ENCODE results near the gene TOMT. TPM values are rescaled to one million over a fixed set of nuclear protein-coding genes. Genes with fewer than 3 reads are reported as not detected.

TOMT gene
- total RNA-seq, 1 experiment from 2014 or later, result not detected

DNA sequence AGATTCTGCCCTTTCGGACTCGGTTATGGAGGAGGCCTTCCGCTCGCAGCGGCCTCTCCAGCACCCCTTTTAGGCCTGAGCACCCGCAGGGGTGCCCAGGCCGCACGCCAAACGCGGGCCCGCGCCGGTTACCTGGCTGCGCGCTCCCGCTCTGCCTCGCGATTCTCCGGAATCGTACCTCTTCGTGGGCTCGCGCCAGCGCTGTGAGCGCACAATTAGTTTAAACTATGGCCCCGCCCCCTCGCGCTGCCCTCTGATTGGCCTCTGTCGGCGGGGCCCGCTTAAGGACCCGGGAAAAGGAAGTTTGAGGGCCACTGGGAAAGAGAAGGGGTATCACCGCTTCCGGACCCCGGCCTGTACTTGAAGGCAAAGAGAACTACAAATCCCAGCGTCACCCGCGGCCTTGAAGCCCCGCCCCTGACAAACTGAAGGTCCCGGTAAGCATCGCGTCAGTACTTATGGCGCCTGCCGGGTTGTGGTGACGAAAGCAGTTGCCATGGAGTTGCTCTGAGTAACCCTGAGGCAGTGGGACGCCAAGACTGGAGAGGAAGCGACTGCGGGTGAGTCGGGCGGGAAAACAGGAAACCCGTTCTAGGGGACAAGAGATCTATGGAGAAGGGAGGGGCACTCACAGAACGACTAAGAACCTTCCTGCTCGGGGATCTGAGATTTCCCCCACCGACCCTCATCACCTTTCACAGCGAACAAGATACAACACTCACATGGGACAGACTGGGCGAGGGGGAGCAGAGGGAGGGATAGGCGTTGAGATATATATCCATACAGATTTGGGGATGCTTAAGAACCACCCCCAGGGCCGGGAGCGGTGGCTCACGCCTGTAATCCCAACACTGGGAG lies 25.2 kb upstream of the TOMT start, which contains the start of the genes LRRC51 and NUMA1:
LRRC51 (plus strand) TSS at position 525 of the 858 bp plus-strand sequence. CDS start 8,234 bp downstream, outside the sequence.
NUMA1 (minus strand) TSS at position 217 of the 858 bp plus-strand sequence. CDS start 44,599 bp downstream, outside the sequence.
- no peaks in the 10 kb centered on the region for H3K27me3 ChIP-seq (replicated peaks)
- H3K4me1 ChIP-seq (replicated peaks), result peaks cover 27% of the 10 kb centered on the region
- peak within 1 kb of the TSS; percentile 90 for H3K27ac ChIP-seq
- H3K9me3 ChIP-seq (replicated peaks), result no peaks in the 10 kb centered on the region
- peak within 1 kb of the TSS; percentile 60 for H3K4me3 ChIP-seq
- DNase-seq (ENCODE audit: low read depth in 1 of 2, low spot score in 2 of 2), result peak; percentile 95 to 97
- H3K36me3 ChIP-seq, result no peaks in the 10 kb centered on the region

DNA sequence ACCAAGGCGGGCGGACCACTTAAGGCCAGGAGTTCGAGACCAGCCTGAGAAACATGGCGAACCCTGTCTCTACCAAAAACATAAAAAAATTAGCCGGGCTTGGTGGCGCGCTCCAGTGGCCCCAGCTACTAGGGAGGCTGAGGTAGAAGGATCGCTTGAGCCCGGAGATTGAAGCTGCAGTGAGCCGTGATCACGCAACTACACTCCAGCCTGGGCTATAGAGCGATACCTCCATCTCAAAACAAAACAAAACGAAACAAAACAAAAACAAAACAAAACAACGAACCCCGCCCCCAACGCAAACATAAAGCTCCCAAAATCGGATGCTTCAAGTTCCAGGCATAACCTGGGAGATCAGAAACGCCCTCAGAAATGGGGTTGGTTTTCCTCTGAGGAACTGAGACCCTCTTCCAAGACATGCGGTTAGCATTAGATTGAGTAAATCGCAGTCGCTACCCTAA lies 24.5 kb upstream of the TOMT start:
- Histone ChIP-seq H3K27me3 (replicated peaks) (no peaks in the 10 kb centered on the region), H3K27ac (peak overlapping the region; percentile 90), H3K9me3 (replicated peaks) (no peaks in the 10 kb centered on the region), H3K4me1 (replicated peaks) (peaks cover 27% of the 10 kb centered on the region), H3K36me3 (no peaks in the 10 kb centered on the region), H3K4me3 (peak overlapping the region; percentile 60)
- no peak for DNase-seq (ENCODE audit: low read depth in 1 of 2, low spot score in 2 of 2)

DNA sequence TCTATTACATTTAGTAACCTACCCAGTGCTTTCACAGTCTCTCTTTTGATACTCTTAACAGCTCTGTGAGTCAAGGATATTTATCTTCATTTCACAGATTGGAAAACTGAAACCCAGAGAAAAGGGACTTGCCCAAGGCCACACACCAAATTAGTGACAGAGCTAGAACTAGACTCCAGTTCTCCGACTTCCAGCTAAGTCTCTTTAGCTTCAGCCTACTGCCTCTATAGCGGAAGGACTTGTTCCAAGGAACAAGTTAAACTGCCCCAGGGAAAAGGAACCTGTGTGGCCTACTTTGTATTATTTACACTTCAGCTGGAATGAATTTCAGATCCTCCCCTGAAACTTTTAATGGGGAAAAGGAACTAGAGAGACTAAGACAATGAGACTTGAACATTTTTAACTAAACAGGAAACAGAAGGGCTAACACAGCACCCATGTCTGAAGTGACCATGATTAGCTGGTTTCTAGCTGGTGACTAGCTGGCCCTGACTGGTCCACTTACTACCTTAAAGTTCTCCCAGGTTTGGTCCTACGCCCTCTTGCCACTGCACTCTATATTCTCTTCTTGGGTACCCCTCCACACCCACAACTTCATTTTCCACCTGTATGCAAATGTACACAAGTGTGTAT lies 23.8 kb upstream of the TOMT start:
- Histone ChIP-seq H3K9me3 (replicated peaks) (no peaks in the 10 kb centered on the region), H3K36me3 (no peaks in the 10 kb centered on the region), H3K4me3 (no peak overlapping the region), H3K27me3 (replicated peaks) (no peaks in the 10 kb centered on the region), H3K4me1 (replicated peaks) (peaks cover 27% of the 10 kb centered on the region), H3K27ac (peak overlapping the region; percentile 90; the same call in 1 of the 2 replicates)
- DNase-seq (ENCODE audit: low read depth in 1 of 2, low spot score in 2 of 2), result peak in 1 of 2 experiments; percentile 10

- Histone ChIP-seq H3K27ac (no peak overlapping the region), H3K4me3 (no peak overlapping the region), H3K27me3 (replicated peaks) (no peaks in the 10 kb centered on the region), H3K4me1 (replicated peaks) (peaks cover 22% of the 10 kb centered on the region), H3K9me3 (replicated peaks) (no peaks in the 10 kb centered on the region), H3K36me3 (no peaks in the 10 kb centered on the region)
- no peak for DNase-seq (ENCODE audit: low read depth in 1 of 2, low spot score in 2 of 2)
These were observed 22.3 kb upstream of the TOMT start for GRCh38 chr11:72083414-72083813.

GRCh38 chr11:72084076-72084475 lies 21.6 kb upstream of the TOMT start:
- Histone ChIP-seq H3K27ac (no peak overlapping the region), H3K9me3 (replicated peaks) (no peaks in the 10 kb centered on the region), H3K4me3 (no peak overlapping the region), H3K36me3 (no peaks in the 10 kb centered on the region), H3K27me3 (replicated peaks) (no peaks in the 10 kb centered on the region), H3K4me1 (replicated peaks) (peaks cover 17% of the 10 kb centered on the region)
- DNase-seq (ENCODE audit: low read depth in 1 of 2, low spot score in 2 of 2), result no peak

GRCh38 chr11:72084965-72085364 lies 20.8 kb upstream of the TOMT start:
- DNase-seq (ENCODE audit: low read depth in 1 of 2, low spot score in 2 of 2), result no peak
- H3K9me3 ChIP-seq (replicated peaks), result no peaks in the 10 kb centered on the region
- H3K4me1 ChIP-seq (replicated peaks), result peaks cover 17% of the 10 kb centered on the region
- no peak overlapping the region for H3K4me3 ChIP-seq
- no peaks in the 10 kb centered on the region for H3K36me3 ChIP-seq
- no peaks in the 10 kb centered on the region for H3K27me3 ChIP-seq (replicated peaks)
- H3K27ac ChIP-seq, result no peak overlapping the region

GRCh38 chr11:72085621-72086351 lies 19.9 kb upstream of the TOMT start:
- Histone ChIP-seq H3K27ac (no peak overlapping the region), H3K4me3 (no peak overlapping the region), H3K27me3 (replicated peaks) (no peaks in the 10 kb centered on the region), H3K9me3 (replicated peaks) (no peaks in the 10 kb centered on the region), H3K36me3 (no peaks in the 10 kb centered on the region), H3K4me1 (replicated peaks) (peaks cover 17% of the 10 kb centered on the region)
- DNase-seq (ENCODE audit: low read depth in 1 of 2, low spot score in 2 of 2), result no peak

- no peak for DNase-seq (ENCODE audit: low read depth in 1 of 2, low spot score in 2 of 2)
- Histone ChIP-seq H3K27ac (no peak overlapping the region), H3K4me3 (no peak overlapping the region), H3K36me3 (no peaks in the 10 kb centered on the region), H3K9me3 (replicated peaks) (no peaks in the 10 kb centered on the region), H3K27me3 (replicated peaks) (no peaks in the 10 kb centered on the region), H3K4me1 (replicated peaks) (no peaks in the 10 kb centered on the region)
These were observed 17.5 kb upstream of the TOMT start for GRCh38 chr11:72088076-72088808.

DNA sequence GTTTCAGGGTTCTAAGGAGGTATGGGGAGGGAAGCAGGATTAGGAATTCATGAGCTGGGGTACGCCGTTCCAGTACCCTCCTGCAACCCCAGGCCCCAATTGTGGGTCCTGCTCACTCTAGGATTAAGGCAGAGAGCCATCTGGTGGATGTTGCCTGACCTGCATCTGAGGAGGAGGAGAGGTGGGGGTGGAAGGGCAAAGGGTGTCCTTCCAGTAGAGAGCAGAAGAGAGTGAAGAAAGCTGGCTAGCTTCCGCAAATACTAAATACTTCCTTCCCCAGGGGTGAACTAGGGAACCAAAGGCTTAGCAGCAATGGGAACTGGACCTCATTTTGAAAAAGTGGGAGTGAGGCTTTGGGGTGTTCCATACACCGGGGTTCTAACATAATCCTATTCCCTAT lies 14.4 kb upstream of the TOMT start:
- no peaks in the 10 kb centered on the region for H3K36me3 ChIP-seq
- H3K27me3 ChIP-seq (replicated peaks), result no peaks in the 10 kb centered on the region
- H3K4me1 ChIP-seq (replicated peaks), result no peaks in the 10 kb centered on the region
- H3K27ac ChIP-seq, result no peak overlapping the region
- peak; percentile 38 to 49 for DNase-seq (ENCODE audit: low read depth in 1 of 2, low spot score in 2 of 2)
- H3K4me3 ChIP-seq, result no peak overlapping the region
- no peaks in the 10 kb centered on the region for H3K9me3 ChIP-seq (replicated peaks)

DNA sequence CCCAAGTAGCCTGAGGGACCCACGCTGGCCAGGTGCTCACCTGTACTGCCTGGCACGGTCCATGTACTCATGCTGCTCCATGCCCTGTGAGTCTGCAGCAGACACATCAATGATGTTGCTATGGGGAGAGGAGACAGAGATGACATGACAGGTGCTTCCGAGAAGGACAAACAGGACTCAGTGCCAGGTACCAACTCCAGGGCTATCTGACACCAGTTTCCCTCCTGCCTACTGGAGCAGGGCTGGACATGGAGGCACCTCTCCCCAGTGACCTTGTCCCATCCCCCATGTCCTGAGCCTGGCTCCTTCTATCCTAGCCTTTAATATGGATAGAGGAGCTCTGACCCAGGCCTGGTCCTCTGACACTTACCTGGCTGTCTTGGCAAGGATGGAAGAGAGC lies 7.0 kb upstream of the TOMT start:
- H3K4me1 ChIP-seq (replicated peaks), result peaks cover 10% of the 10 kb centered on the region
- peaks cover 20% of the 10 kb centered on the region for H3K36me3 ChIP-seq
- H3K27me3 ChIP-seq (replicated peaks), result no peaks in the 10 kb centered on the region
- no peak overlapping the region for H3K27ac ChIP-seq
- no peak overlapping the region for H3K4me3 ChIP-seq
- DNase-seq (ENCODE audit: low read depth in 1 of 2, low spot score in 2 of 2), result no peak
- H3K9me3 ChIP-seq (replicated peaks), result no peaks in the 10 kb centered on the region

DNA sequence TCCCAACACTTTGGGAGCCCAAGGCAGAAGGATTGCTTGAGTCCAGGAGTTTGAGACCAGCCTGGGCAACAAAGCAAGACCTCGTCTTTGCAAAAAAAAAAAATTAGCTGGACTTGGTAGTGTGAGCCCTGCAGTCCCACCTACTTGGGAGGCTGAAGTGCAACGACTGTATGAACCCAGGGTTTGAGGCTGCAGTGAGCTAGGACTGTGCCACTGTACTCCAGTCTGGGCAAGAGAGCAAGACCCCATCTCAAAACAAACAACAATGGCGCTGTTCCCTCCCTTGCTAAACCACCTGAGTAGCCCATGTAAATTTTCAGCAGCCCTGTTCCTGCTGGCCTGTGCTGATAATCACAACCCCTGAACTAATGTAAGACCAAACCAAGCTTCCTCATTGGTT lies 5.7 kb upstream of the TOMT start:
- H3K9me3 ChIP-seq (replicated peaks), result no peaks in the 10 kb centered on the region
- DNase-seq (ENCODE audit: low read depth in 1 of 2, low spot score in 2 of 2), result no peak
- H3K4me1 ChIP-seq (replicated peaks), result peaks cover 10% of the 10 kb centered on the region
- H3K4me3 ChIP-seq, result no peak overlapping the region
- H3K36me3 ChIP-seq, result peaks cover 20% of the 10 kb centered on the region
- H3K27ac ChIP-seq, result no peak overlapping the region
- no peaks in the 10 kb centered on the region for H3K27me3 ChIP-seq (replicated peaks)

DNA sequence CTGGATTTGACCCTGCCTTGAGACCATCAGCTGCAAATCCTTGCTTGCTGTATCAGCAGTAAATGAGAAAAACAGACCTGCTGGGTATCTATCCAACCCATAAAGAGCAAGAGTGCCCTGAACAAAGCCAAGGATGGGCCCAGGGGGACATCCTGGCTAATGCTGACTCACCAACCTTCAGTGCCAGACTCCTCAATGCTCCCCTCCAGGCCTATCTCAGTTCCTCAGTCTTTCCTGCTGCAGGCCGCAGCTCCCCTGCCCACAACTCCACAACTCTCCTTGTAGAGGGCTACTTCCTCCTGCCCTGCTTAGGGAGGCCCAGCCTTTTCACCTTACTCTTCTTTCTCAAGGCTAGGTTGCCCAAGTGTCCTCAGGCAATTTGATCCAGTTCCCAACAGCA lies 5.3 kb upstream of the TOMT start:
- Histone ChIP-seq H3K4me3 (no peak overlapping the region), H3K4me1 (replicated peaks) (peaks cover 10% of the 10 kb centered on the region), H3K36me3 (peaks cover 20% of the 10 kb centered on the region), H3K27ac (no peak overlapping the region), H3K27me3 (replicated peaks) (no peaks in the 10 kb centered on the region), H3K9me3 (replicated peaks) (no peaks in the 10 kb centered on the region)
- no peak for DNase-seq (ENCODE audit: low read depth in 1 of 2, low spot score in 2 of 2)

DNA sequence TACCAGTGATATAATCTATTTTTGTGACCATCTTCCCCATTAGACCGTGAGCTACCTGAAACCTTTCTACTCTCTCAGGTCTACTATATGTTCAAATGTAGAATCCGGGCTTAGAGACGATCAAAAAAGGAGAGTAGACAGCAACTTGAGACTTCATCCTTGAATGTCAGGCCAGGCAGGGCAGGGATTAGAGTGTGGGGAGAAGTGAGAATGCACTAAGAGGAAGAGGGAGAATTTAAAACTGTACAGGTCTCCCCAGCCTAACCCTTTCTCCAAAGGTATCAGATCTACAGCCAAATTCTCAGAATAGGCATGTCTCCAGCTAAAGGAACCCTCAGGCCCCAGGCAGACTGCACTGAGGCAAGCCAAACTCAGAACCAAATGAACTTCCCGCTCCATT lies 3.6 kb upstream of the TOMT start:
- H3K27ac ChIP-seq, result peak overlapping the region; percentile 91

More for the DNA sequence above, 3.6 kb upstream of the TOMT start:
- DNase-seq (ENCODE audit: low read depth in 1 of 2, low spot score in 2 of 2), result no peak
- Histone ChIP-seq H3K4me1 (replicated peaks) (peaks cover 10% of the 10 kb centered on the region), H3K36me3 (peaks cover 17% of the 10 kb centered on the region), H3K4me3 (peak overlapping the region; percentile 89), H3K27me3 (replicated peaks) (no peaks in the 10 kb centered on the region), H3K9me3 (replicated peaks) (no peaks in the 10 kb centered on the region)

Data from SJSA1 (cell line).